Thyroid gland (tissue), 4 donors: Measurements from ENCODE around the gene KRT31. TPM values are rescaled to one million over a fixed set of nuclear protein-coding genes. Genes with fewer than 3 reads are reported as not detected.

Source experiments
- DNase-seq, 2 donors: peaks; one replicate each; pipeline ENCODE4 v3.0.0-alpha.2; 2019
- H3K27ac ChIP-seq, 3 donors: fragments of 200-600 bp; sonication (generic); 1 replicate in 2 of 3; 2 replicates in 1 of 3; pipeline ENCODE4 v1.5.1; 2016 to 2019; ENCODE audit warnings: mild to moderate bottlenecking in 1 of 3, moderate library complexity in 1 of 3
- H3K27me3 ChIP-seq: fragments of 200-600 bp; sonication (generic); one replicate; pipeline ENCODE4 v1.5.1; 2019
- H3K36me3 ChIP-seq, 2 donors: fragments of 200-600 bp; sonication (generic); one replicate each; pipeline ENCODE4 v1.5.1; 2016 to 2019
- H3K4me1 ChIP-seq, 2 donors: fragments of 200-600 bp; sonication (generic); one replicate each; pipeline ENCODE4 v1.5.1; 2017 to 2019
- H3K4me3 ChIP-seq, 3 donors: fragments of 200-600 bp; sonication (generic); replicated peaks in 1 of 3; 1 replicate in 2 of 3; 2 replicates in 1 of 3; pipeline ENCODE4 v1.5.1; 2016; ENCODE audit warnings: mild to moderate bottlenecking in 1 of 3
- H3K9me3 ChIP-seq: fragments of 200-600 bp; sonication (generic); one replicate; pipeline ENCODE4 v1.5.1; 2017
- POLR2A ChIP-seq, 2 donors: fragments of 450-650 bp; IDR thresholded peaks; one replicate each; pipeline ENCODE4 v1.6.1; 2017; ENCODE audit warnings: antibody characterized with exemption in 2 of 2, mild to moderate bottlenecking in 2 of 2, moderate library complexity in 1 of 2
- WGBS, 2 donors: methylation state at CpG; one replicate each; pipeline ENCODE4 v1.1.5; 2017; 5-methylcytosine and 5-hydroxymethylcytosine counted together
- intact Hi-C: fragments of 100-400 bp; cut with DNase I; formaldehyde crosslinking; loops from one replicate; pipeline ENCODE4 v1.15.1; 2023
- total RNA-seq, 4 donors: library from RNA; depleted of rRNA; stranded (reverse); fragments of >200 nt; gene quantifications; one replicate each; pipeline ENCODE4 v1.2.3, GENCODE V29; 2016
- TF ChIP-seq, protein P1 (sequence below), 6 experiments: fragments of 200-600 bp in 3 of 6; fragments of 450-650 bp in 3 of 6; sonication (generic) in 3 of 6; IDR thresholded peaks; one replicate each; pipeline ENCODE4 v1.5.1; 2016 to 2019; ENCODE audit warnings: antibody characterized with exemption in 6 of 6, mild to moderate bottlenecking in 2 of 6, inconsistent platforms in 1 of 6, moderate library complexity in 1 of 6

The KRT31 gene
- total RNA-seq, 4 donors from 2014 or later: not detected

DNA sequence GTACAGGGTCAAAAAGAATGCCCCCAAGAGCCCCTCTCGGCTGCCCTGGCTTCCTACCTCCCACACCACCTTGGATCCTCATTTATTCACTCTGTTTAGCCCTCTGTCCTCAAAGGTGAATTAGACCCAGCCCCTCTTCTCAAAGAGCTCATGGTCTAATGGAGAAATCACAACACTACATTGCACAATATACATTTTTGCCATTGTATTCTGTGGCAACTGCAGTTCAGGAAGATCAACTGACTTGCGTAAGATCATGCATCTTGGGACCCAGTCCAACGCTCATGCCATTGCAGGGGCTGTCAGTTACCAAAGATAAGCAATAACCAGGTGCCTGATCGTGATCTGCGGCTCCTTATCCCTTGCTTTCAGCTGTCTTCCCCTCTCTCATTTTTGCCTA is 42.0 kb upstream of the KRT31 start:
- no peak overlapping the region for H3K4me3 ChIP-seq
- TF ChIP-seq, protein P1, sequence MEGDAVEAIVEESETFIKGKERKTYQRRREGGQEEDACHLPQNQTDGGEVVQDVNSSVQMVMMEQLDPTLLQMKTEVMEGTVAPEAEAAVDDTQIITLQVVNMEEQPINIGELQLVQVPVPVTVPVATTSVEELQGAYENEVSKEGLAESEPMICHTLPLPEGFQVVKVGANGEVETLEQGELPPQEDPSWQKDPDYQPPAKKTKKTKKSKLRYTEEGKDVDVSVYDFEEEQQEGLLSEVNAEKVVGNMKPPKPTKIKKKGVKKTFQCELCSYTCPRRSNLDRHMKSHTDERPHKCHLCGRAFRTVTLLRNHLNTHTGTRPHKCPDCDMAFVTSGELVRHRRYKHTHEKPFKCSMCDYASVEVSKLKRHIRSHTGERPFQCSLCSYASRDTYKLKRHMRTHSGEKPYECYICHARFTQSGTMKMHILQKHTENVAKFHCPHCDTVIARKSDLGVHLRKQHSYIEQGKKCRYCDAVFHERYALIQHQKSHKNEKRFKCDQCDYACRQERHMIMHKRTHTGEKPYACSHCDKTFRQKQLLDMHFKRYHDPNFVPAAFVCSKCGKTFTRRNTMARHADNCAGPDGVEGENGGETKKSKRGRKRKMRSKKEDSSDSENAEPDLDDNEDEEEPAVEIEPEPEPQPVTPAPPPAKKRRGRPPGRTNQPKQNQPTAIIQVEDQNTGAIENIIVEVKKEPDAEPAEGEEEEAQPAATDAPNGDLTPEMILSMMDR (IDR thresholded peaks at IDR 0.05): no peak
- no peak for TF ChIP-seq POLR2A (IDR thresholded peaks at IDR 0.05)
- no peak overlapping the region for H3K27ac ChIP-seq
- H3K27me3 ChIP-seq: no peaks in the 10 kb centered on the region
- intact Hi-C loops: no loop called here
- DNase-seq: no peak
- H3K9me3 ChIP-seq: no peaks in the 10 kb centered on the region
- no peaks in the 10 kb centered on the region for H3K36me3 ChIP-seq
- H3K4me1 ChIP-seq: no peaks in the 10 kb centered on the region
- 71 to 85% methylated on average over 4 to 5 of the region's 5 CpGs for WGBS, 2 donors

DNA sequence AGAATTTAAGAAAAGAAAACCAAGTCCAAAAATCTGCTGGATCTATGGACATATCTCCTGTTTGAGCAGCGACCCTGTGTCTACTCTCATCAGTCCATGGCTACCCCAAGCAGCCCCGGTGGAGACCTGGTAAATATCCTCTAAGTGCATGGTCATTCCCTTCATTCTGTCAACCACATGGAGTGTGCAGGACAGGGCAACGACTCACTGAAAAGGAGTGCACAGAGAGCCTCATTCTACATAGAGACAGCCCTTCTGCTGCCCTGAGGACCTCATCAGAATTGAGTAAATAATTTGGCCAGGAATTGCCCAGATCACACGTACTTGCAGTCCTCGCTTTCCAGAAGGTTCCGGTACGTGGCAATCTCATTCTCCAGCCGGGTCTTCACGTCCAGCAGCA is 40.4 kb upstream of the KRT31 start:
- no peaks in the 10 kb centered on the region for H3K27me3 ChIP-seq
- no peak overlapping the region for H3K27ac ChIP-seq
- no peak for DNase-seq
- H3K4me1 ChIP-seq: no peaks in the 10 kb centered on the region
- no peaks in the 10 kb centered on the region for H3K36me3 ChIP-seq
- intact Hi-C loops: no loop called here
- 84 to 87% methylated on average over 9 of the region's 9 CpGs for WGBS, 2 donors
- H3K9me3 ChIP-seq: no peaks in the 10 kb centered on the region
- TF ChIP-seq, protein P1 (IDR thresholded peaks at IDR 0.05): no peak
- TF ChIP-seq POLR2A (IDR thresholded peaks at IDR 0.05): no peak
- no peak overlapping the region for H3K4me3 ChIP-seq

- no peak for DNase-seq
- TF ChIP-seq, protein P1 (IDR thresholded peaks at IDR 0.05): no peak
- TF ChIP-seq POLR2A (IDR thresholded peaks at IDR 0.05): no peak
- H3K4me1 ChIP-seq: no peaks in the 10 kb centered on the region
- no peaks in the 10 kb centered on the region for H3K36me3 ChIP-seq
- no peaks in the 10 kb centered on the region for H3K9me3 ChIP-seq
- intact Hi-C loops: no loop called here
- H3K27me3 ChIP-seq: no peaks in the 10 kb centered on the region
- 88 to 90% methylated on average over 7 of the region's 7 CpGs for WGBS, 2 donors
- no peak overlapping the region for H3K27ac ChIP-seq
- H3K4me3 ChIP-seq: no peak overlapping the region
Measured at GRCh38 chr17:41437254-41437653, 39.8 kb upstream of the KRT31 start.

DNA sequence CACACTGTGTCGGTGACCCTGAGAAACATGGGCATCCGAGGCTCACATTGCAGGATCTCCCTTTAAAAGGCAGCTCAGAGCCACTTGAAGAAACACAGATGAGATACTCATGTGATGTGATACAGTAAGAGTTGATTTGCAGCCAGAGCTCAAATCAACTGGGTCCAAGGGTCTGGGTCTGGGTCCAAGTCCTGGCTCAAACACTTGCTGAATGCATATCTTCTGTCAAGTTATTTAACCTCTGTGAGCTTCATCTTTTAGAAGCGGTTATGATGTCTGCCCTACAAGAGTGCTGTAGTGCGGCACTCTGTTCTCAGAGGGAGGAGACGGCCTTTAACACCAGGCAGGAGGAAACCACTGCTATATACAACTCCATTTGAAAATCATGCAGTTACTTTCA is 37.0 kb upstream of the KRT31 start:
- DNase-seq: no peak
- H3K36me3 ChIP-seq: no peaks in the 10 kb centered on the region
- H3K27ac ChIP-seq: no peak overlapping the region
- no peak overlapping the region for H3K4me3 ChIP-seq
- no peaks in the 10 kb centered on the region for H3K9me3 ChIP-seq
- 47 to 61% methylated on average over 5 of the region's 5 CpGs for WGBS, 2 donors
- H3K4me1 ChIP-seq: no peaks in the 10 kb centered on the region
- no peak for TF ChIP-seq POLR2A (IDR thresholded peaks at IDR 0.05)
- TF ChIP-seq, protein P1 (IDR thresholded peaks at IDR 0.05): no peak
- no peaks in the 10 kb centered on the region for H3K27me3 ChIP-seq
- intact Hi-C loops: no loop called here

DNA sequence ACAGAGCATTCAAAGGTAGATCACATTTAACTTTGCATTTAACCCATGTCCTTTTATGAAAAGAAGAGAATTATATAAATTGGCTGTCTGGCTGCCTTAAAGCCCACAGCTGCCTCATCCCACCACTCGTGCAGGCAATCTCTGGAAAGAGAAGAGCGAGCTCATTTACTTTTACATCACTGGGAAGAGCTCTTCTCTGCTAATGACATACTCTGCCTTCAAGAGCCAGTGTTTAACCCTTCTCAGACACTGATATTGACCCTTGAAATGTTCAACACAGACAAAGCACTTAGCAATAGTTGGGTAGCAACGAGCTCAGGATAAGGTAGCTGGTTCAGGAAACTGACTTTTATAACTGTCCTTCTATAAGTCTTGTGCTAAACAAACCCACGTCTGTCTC is 36.6 kb upstream of the KRT31 start:
- no peak overlapping the region for H3K27ac ChIP-seq
- 29 to 32% methylated on average over 4 of the region's 4 CpGs for WGBS, 2 donors
- no peak for DNase-seq

More for the DNA sequence above, 36.6 kb upstream of the KRT31 start:
- Histone ChIP-seq H3K36me3 (no peaks in the 10 kb centered on the region), H3K27me3 (no peaks in the 10 kb centered on the region), H3K9me3 (no peaks in the 10 kb centered on the region), H3K4me3 (no peak overlapping the region), H3K4me1 (no peaks in the 10 kb centered on the region)
- TF ChIP-seq POLR2A (IDR thresholded peaks at IDR 0.05): no peak
- TF ChIP-seq, protein P1 (IDR thresholded peaks at IDR 0.05): no peak
- intact Hi-C loops: no loop called here
